Liver (tissue), 9 donors: ENCODE data around the gene PCF11. TPM values are rescaled to one million over a fixed set of nuclear protein-coding genes. Genes with fewer than 3 reads are reported as not detected.

ENCODE experiments used
- DNase-seq: peaks from one replicate; pipeline ENCODE4 v3.0.0-alpha.2; 2017; ENCODE audit warnings: low spot score
- H3K27ac ChIP-seq, 2 donors: one replicate each; pipeline ENCODE4 v1.7.0; 2013; ENCODE audit warnings: inconsistent platforms in 2 of 2, low read length in 2 of 2, control low read depth in 1 of 2, low read depth in 1 of 2, mild to moderate bottlenecking in 1 of 2
- H3K27me3 ChIP-seq, 4 donors: one replicate each; pipeline versions ENCODE4 v1.6.1 to v1.7.0; 2013; ENCODE audit warnings: low read length in 3 of 4, inconsistent platforms in 1 of 4, mild to moderate bottlenecking in 1 of 4, moderate library complexity in 1 of 4; ENCODE audit not compliant: control insufficient read depth in 4 of 4, insufficient read depth in 4 of 4
- H3K36me3 ChIP-seq, 4 donors: one replicate each; pipeline versions ENCODE4 v1.6.1 to v1.7.0; 2013; ENCODE audit warnings: low read length in 3 of 4, mild to moderate bottlenecking in 3 of 4, low read depth in 1 of 4, moderate library complexity in 1 of 4; ENCODE audit not compliant: control insufficient read depth in 4 of 4, insufficient read depth in 3 of 4
- H3K4me1 ChIP-seq, 4 donors: one replicate each; pipeline versions ENCODE4 v1.6.1 to v1.7.0; 2013; ENCODE audit warnings: low read length in 3 of 4, mild to moderate bottlenecking in 3 of 4, moderate library complexity in 1 of 4; ENCODE audit not compliant: control insufficient read depth in 4 of 4, insufficient read depth in 4 of 4
- H3K4me3 ChIP-seq, 3 donors: one replicate each; pipeline versions ENCODE4 v1.6.1 to v1.7.0; 2013; ENCODE audit warnings: low read length in 3 of 3, control low read depth in 1 of 3, low read depth in 1 of 3, mild to moderate bottlenecking in 1 of 3
- H3K9ac ChIP-seq, 2 donors: one replicate each; pipeline ENCODE4 v1.7.0; 2013; ENCODE audit warnings: low read length in 2 of 2, mild to moderate bottlenecking in 2 of 2, moderate library complexity in 2 of 2, control low read depth in 1 of 2, low read depth in 1 of 2
- H3K9me3 ChIP-seq, 4 donors: one replicate each; pipeline versions ENCODE4 v1.6.1 to v1.7.0; 2013; ENCODE audit warnings: low read length in 3 of 4; ENCODE audit not compliant: control insufficient read depth in 4 of 4
- EGR1 ChIP-seq, 2 donors: IDR thresholded peaks; 2 replicates each; pipeline ENCODE4 v1.6.1; 2016 to 2018; ENCODE audit warnings: antibody characterized with exemption in 2 of 2, low read depth in 2 of 2
- FOXA1 ChIP-seq: IDR thresholded peaks from 2 replicates; pipeline ENCODE4 v1.6.1; 2016; ENCODE audit warnings: antibody characterized with exemption
- FOXA2 ChIP-seq: IDR thresholded peaks from 2 replicates; pipeline ENCODE4 v1.6.1; 2016; ENCODE audit warnings: antibody characterized with exemption
- GABPA ChIP-seq, 2 donors: IDR thresholded peaks in 1 of 2; conservative IDR thresholded peaks in 1 of 2; 2 replicates each; pipeline ENCODE4 v1.6.1; 2016; ENCODE audit warnings: antibody characterized with exemption in 2 of 2, mild to moderate bottlenecking in 1 of 2, moderate library complexity in 1 of 2
- HNF4A ChIP-seq, 2 donors: conservative IDR thresholded peaks; 2 replicates each; pipeline ENCODE4 v1.6.1; 2016; ENCODE audit warnings: antibody characterized with exemption in 2 of 2, mild to moderate bottlenecking in 2 of 2
- HNF4G ChIP-seq: IDR thresholded peaks from 2 replicates; pipeline ENCODE4 v1.6.1; 2016; ENCODE audit warnings: antibody characterized with exemption
- JUND ChIP-seq, 2 donors: IDR thresholded peaks; 2 replicates each; pipeline ENCODE4 v1.6.1; 2016; ENCODE audit warnings: antibody characterized with exemption in 2 of 2
- RAD21 ChIP-seq, 2 donors: IDR thresholded peaks; 2 replicates each; pipeline ENCODE4 v1.6.1; 2016; ENCODE audit warnings: antibody characterized with exemption in 2 of 2, mild to moderate bottlenecking in 2 of 2
- RXRA ChIP-seq, 2 donors: IDR thresholded peaks; 2 replicates each; pipeline ENCODE4 v1.6.1; 2017 to 2018; ENCODE audit warnings: antibody characterized with exemption in 2 of 2, mild to moderate bottlenecking in 1 of 2
- SP1 ChIP-seq: IDR thresholded peaks from 2 replicates; pipeline ENCODE4 v1.6.1; 2018; ENCODE audit warnings: antibody characterized with exemption, mild to moderate bottlenecking
- TAF1 ChIP-seq: conservative IDR thresholded peaks from 2 replicates; pipeline ENCODE4 v1.6.1; 2016; ENCODE audit warnings: antibody characterized with exemption, mild to moderate bottlenecking
- WGBS: extraction: QIAGEN DNeasy Blood & Tissue Kit; methylation state at CpG from one replicate; pipeline ENCODE4 v1.1.7; 2013; 5-methylcytosine and 5-hydroxymethylcytosine counted together
- polyA plus RNA-seq, 2 donors: library from polyadenylated mRNA; stranded (reverse) in 1 of 2; unstranded in 1 of 2; fragments of 200-250 nt in 1 of 2; fragments of >200 nt in 1 of 2; fragmentation: Nextera tagmentation in 1 of 2; extraction: Ambion mirVana in 1 of 2; gene quantifications; one replicate each; pipeline versions ENCODE4 v1.2.1 to v1.2.3, GENCODE V29; 2013 to 2015
- total RNA-seq, 2 donors: library from RNA; depleted of rRNA; stranded (reverse); fragments of >200 nt; gene quantifications; one replicate each; pipeline ENCODE4 v1.2.3, GENCODE V29; 2014
- TF ChIP-seq, protein P1 (sequence below): IDR thresholded peaks from 2 replicates; pipeline ENCODE4 v1.6.1; 2016; ENCODE audit warnings: antibody characterized with exemption, mild to moderate bottlenecking
- TF ChIP-seq, protein P2 (sequence below): IDR thresholded peaks from 2 replicates; pipeline ENCODE4 v1.6.1; 2016; ENCODE audit warnings: antibody characterized with exemption
- TF ChIP-seq, protein P3 (sequence below): fragments of 150-350 bp; IDR thresholded peaks from 2 replicates; pipeline ENCODE4 v1.5.1; 2017; ENCODE audit warnings: improper control_type of control experiment, low read depth, low read length; ENCODE audit not compliant: missing input control
- TF ChIP-seq, protein P4 (sequence below): IDR thresholded peaks from 2 replicates; pipeline ENCODE4 v1.6.1; 2016; ENCODE audit warnings: antibody characterized with exemption
- donor health status: healthy.
- donor health status: healthy.
- donor health status: healthy.
- donor health status: healthy.
- donor health status: healthy.

PCF11 gene
- total and polyA plus RNA-seq, 4 donors, result 5.9 to 39.7 (median 19.0) TPM

DNA sequence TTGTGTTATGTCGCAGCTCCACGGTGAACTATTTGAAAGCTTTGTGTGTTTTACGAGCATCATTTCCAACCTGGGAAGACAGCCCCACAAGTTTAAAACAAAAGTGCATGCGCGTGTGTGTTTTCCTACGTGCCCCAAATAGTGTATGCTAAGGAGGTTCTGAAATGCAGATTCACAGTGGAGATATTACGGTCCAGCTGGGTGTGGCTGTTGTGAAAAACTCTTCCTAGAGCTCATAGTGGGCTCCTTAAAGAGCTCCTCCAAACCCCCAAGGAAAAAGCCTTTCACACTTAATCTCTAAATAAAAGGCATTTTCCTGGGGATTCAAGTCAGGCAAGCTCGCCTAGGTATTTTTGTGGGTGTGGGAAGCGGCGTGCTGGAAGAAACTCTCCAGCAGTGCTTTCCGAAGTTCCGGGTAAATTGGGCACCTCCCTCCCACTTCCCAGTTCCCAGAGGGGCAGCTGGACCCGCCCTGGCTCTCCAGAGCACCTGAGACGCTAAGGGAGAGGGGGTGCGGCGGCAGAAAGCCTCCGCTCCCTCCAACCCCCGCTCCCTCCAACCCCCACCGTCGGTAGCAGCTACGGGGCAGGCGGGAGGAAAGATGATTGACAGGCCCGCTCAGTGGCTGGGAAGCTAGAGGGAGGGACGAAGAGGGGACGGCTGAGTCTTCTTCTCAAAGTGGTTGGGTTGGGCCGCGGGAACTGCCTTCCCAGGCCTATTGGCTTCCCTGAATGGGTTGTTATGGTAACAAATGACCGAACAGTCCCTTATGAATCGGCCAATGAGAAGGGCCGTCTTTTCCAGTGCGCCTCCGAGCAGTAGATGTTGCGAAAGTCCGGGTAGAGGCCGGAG, 561 bp upstream of the PCF11 start:
- WGBS, result under 1% methylated on average over 35 of the region's 35 CpGs

More for the DNA sequence above, 561 bp upstream of the PCF11 start:
- H3K9me3 ChIP-seq, result no peaks in the 10 kb centered on the region
- H3K27ac ChIP-seq, result peak overlapping the region; percentile 94 to 96
- H3K27me3 ChIP-seq, result no peaks in the 10 kb centered on the region
- DNase-seq, result peak; percentile 62
- H3K4me1 ChIP-seq, result peaks cover 7 to 35% (median 11%) of the 10 kb centered on the region in 4 donors
- peak overlapping the region; percentile 97 to 98 for H3K9ac ChIP-seq
- no peaks in the 10 kb centered on the region for H3K36me3 ChIP-seq
- peak overlapping the region; percentile 69 to 92 (median 88) for H3K4me3 ChIP-seq
- TF ChIP-seq, protein P1, sequence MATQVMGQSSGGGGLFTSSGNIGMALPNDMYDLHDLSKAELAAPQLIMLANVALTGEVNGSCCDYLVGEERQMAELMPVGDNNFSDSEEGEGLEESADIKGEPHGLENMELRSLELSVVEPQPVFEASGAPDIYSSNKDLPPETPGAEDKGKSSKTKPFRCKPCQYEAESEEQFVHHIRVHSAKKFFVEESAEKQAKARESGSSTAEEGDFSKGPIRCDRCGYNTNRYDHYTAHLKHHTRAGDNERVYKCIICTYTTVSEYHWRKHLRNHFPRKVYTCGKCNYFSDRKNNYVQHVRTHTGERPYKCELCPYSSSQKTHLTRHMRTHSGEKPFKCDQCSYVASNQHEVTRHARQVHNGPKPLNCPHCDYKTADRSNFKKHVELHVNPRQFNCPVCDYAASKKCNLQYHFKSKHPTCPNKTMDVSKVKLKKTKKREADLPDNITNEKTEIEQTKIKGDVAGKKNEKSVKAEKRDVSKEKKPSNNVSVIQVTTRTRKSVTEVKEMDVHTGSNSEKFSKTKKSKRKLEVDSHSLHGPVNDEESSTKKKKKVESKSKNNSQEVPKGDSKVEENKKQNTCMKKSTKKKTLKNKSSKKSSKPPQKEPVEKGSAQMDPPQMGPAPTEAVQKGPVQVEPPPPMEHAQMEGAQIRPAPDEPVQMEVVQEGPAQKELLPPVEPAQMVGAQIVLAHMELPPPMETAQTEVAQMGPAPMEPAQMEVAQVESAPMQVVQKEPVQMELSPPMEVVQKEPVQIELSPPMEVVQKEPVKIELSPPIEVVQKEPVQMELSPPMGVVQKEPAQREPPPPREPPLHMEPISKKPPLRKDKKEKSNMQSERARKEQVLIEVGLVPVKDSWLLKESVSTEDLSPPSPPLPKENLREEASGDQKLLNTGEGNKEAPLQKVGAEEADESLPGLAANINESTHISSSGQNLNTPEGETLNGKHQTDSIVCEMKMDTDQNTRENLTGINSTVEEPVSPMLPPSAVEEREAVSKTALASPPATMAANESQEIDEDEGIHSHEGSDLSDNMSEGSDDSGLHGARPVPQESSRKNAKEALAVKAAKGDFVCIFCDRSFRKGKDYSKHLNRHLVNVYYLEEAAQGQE, result no peak
- peak; percentile 32 to 59 for TF ChIP-seq RXRA (IDR thresholded peaks at IDR 0.05)
- TF ChIP-seq FOXA1, result no peak
- TF ChIP-seq GABPA (IDR thresholded peaks at IDR 0.05 in 1 of 2, conservative IDR thresholded peaks at IDR 0.05 in 1 of 2), result peak in 1 of 2 donors; percentile 78
- TF ChIP-seq SP1, result peak; percentile 95
- TF ChIP-seq, protein P2, sequence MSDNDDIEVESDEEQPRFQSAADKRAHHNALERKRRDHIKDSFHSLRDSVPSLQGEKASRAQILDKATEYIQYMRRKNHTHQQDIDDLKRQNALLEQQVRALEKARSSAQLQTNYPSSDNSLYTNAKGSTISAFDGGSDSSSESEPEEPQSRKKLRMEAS, result peak; percentile 40
- TF ChIP-seq HNF4A (conservative IDR thresholded peaks at IDR 0.05), result peak; percentile 37 to 69
- peak; percentile 42 to 45 for TF ChIP-seq EGR1 (IDR thresholded peaks at IDR 0.05; ENCODE audit: low read depth in 2 of 2)
- TF ChIP-seq JUND (IDR thresholded peaks at IDR 0.05), result peak; percentile 52 to 61
- TF ChIP-seq RAD21 (IDR thresholded peaks at IDR 0.05), result peak; percentile 39 to 68
- TF ChIP-seq FOXA2, result peak; percentile 19
- TF ChIP-seq, protein P3, sequence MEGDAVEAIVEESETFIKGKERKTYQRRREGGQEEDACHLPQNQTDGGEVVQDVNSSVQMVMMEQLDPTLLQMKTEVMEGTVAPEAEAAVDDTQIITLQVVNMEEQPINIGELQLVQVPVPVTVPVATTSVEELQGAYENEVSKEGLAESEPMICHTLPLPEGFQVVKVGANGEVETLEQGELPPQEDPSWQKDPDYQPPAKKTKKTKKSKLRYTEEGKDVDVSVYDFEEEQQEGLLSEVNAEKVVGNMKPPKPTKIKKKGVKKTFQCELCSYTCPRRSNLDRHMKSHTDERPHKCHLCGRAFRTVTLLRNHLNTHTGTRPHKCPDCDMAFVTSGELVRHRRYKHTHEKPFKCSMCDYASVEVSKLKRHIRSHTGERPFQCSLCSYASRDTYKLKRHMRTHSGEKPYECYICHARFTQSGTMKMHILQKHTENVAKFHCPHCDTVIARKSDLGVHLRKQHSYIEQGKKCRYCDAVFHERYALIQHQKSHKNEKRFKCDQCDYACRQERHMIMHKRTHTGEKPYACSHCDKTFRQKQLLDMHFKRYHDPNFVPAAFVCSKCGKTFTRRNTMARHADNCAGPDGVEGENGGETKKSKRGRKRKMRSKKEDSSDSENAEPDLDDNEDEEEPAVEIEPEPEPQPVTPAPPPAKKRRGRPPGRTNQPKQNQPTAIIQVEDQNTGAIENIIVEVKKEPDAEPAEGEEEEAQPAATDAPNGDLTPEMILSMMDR, result no peak
- no peak for TF ChIP-seq HNF4G
- TF ChIP-seq TAF1, result no peak
- TF ChIP-seq, protein P4, sequence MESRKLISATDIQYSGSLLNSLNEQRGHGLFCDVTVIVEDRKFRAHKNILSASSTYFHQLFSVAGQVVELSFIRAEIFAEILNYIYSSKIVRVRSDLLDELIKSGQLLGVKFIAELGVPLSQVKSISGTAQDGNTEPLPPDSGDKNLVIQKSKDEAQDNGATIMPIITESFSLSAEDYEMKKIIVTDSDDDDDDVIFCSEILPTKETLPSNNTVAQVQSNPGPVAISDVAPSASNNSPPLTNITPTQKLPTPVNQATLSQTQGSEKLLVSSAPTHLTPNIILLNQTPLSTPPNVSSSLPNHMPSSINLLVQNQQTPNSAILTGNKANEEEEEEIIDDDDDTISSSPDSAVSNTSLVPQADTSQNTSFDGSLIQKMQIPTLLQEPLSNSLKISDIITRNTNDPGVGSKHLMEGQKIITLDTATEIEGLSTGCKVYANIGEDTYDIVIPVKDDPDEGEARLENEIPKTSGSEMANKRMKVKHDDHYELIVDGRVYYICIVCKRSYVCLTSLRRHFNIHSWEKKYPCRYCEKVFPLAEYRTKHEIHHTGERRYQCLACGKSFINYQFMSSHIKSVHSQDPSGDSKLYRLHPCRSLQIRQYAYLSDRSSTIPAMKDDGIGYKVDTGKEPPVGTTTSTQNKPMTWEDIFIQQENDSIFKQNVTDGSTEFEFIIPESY, result peak; percentile 77
